Measurements from ENCODE around the gene TRIM41. TPM values are rescaled to one million over a fixed set of nuclear protein-coding genes. Genes with fewer than 3 reads are reported as not detected.
A peak's percentile ranks its signal among the peaks of the same experiment; 100 is the strongest.

The TRIM41 gene
- total RNA-seq (2014; rRNA removed) (18.7 and 26.8 TPM in 2 replicates), Bru-seq, nascent RNA (percentile 80 among the genes with signal in this experiment), BruChase-seq, experiment 1, labeled RNA remaining after a 6-hour chase (percentile 87 among the genes with signal in this experiment), BruChase-seq, experiment 2, labeled RNA remaining after a 2-hour chase (percentile 86 among the genes with signal in this experiment)
- long read RNA-seq, partial matches to known transcripts = 14 of 18 reads
- long read RNA-seq, other reads (novel, unspliced or antisense) = 2 of 18 reads

- H3K27me3 ChIP-seq (ENCODE audit: low read length) = no peaks in the 10 kb centered on the region
- peak; percentile 70 for ATAC-seq
- H3F3A ChIP-seq (ENCODE audit: low read length, unreplicated experiment) = peaks cover 11% of the 10 kb centered on the region
- ChIA-PET CTCF (interaction anchor here (0.6 to 1.0 kb wide), 2 partner anchors 32 to 52 kb away, joined by 3 to 4 read pairs; no protein-coding TSS in a partner anchor), POLR2A (ENCODE audit: unreplicated experiment) (interaction anchor here (0.6 to 1.0 kb wide), 4 partner anchors 12 to 42 kb away, joined by 3 to 14 read pairs (median 4); no protein-coding TSS in a partner anchor)
- TF ChIP-seq, protein P1, sequence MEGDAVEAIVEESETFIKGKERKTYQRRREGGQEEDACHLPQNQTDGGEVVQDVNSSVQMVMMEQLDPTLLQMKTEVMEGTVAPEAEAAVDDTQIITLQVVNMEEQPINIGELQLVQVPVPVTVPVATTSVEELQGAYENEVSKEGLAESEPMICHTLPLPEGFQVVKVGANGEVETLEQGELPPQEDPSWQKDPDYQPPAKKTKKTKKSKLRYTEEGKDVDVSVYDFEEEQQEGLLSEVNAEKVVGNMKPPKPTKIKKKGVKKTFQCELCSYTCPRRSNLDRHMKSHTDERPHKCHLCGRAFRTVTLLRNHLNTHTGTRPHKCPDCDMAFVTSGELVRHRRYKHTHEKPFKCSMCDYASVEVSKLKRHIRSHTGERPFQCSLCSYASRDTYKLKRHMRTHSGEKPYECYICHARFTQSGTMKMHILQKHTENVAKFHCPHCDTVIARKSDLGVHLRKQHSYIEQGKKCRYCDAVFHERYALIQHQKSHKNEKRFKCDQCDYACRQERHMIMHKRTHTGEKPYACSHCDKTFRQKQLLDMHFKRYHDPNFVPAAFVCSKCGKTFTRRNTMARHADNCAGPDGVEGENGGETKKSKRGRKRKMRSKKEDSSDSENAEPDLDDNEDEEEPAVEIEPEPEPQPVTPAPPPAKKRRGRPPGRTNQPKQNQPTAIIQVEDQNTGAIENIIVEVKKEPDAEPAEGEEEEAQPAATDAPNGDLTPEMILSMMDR (conservative IDR thresholded peaks at IDR 0.05; ENCODE audit: low read depth, low read length) = no peak
- H3K4me3 ChIP-seq (ENCODE audit: low read length) = peak within 1 kb of the TSS; percentile 80
- H4K20me1 ChIP-seq (ENCODE audit: low read length) = no peaks in the 10 kb centered on the region
- peaks cover 38% of the 10 kb centered on the region for H3K79me2 ChIP-seq (ENCODE audit: low read length)
- H2AFZ ChIP-seq (ENCODE audit: low read length) = peak within 1 kb of the TSS; percentile 77
- H3K27ac ChIP-seq (ENCODE audit: low read length) = peak within 1 kb of the TSS; percentile 80
- no peaks in the 10 kb centered on the region for H3K36me3 ChIP-seq (ENCODE audit: low read depth, low read length)
- peak; percentile 97 for DNase-seq
- H3K4me1 ChIP-seq (ENCODE audit: insufficient read depth, low read length) = peaks cover 29% of the 10 kb centered on the region
- BruUV-seq (replicated peaks) = no TSS peak
- H3K9me2 ChIP-seq (replicated peaks; ENCODE audit: low read length) = no peaks in the 10 kb centered on the region
- H3K9me3 ChIP-seq (ENCODE audit: low read length) = no peaks in the 10 kb centered on the region
- peak within 1 kb of the TSS; percentile 95 for H3K9ac ChIP-seq (ENCODE audit: low read length)
- intact Hi-C loops (cut with micrococcal nuclease) = loop anchor here (1.0 to 2.0 kb wide), 4 partner anchors 16 to 39 kb away; partner anchors contain the start of gene RACK1
- H3K4me2 ChIP-seq (ENCODE audit: low read length) = peak within 1 kb of the TSS; percentile 97
Observed at GRCh38 chr5:181223058-181223728, at the start of gene TRIM41. Gene TRIM41, plus strand, starts transcription at chr5:181223281. Its CDS starts 719 bp downstream, at chr5:181224000.

GRCh38 chr5:181173420-181174342, 49.4 kb upstream of the TRIM41 start:
- TSS peak; percentile 100 for BruUV-seq (replicated peaks)
- peak overlapping the region; percentile 85 for H3K4me2 ChIP-seq (ENCODE audit: low read length)
- POLR2A ChIA-PET (ENCODE audit: unreplicated experiment) = no interaction called here
- H3F3A ChIP-seq (ENCODE audit: low read length, unreplicated experiment) = no peaks in the 10 kb centered on the region
- H3K4me3 ChIP-seq (ENCODE audit: low read length) = peak overlapping the region; percentile 67
- H3K27ac ChIP-seq (ENCODE audit: low read length) = peak overlapping the region; percentile 50
- DNase-seq = peak; percentile 80
- peak overlapping the region; percentile 91 for H2AFZ ChIP-seq (ENCODE audit: low read length)
- H3K9me3 ChIP-seq (ENCODE audit: low read length) = no peaks in the 10 kb centered on the region
- ATAC-seq = peak; percentile 61
- TF ChIP-seq EZH2phosphoT487 (IDR thresholded peaks at IDR 0.05; ENCODE audit: borderline replicate concordance, low read length) = no peak
- TF ChIP-seq, protein P1 (conservative IDR thresholded peaks at IDR 0.05; ENCODE audit: low read depth, low read length) = 0 out of 2 replicates have a peak, but pooled peaks have one; percentile 31
- no peak for TF ChIP-seq EZH2 (IDR thresholded peaks at IDR 0.05; ENCODE audit: low read length, unreplicated experiment)
- intact Hi-C loops (cut with micrococcal nuclease) = loop anchor here (5.0 kb wide), 3 partner anchors 121 to 391 kb away; no protein-coding TSS in a partner anchor
- no peaks in the 10 kb centered on the region for H3K27me3 ChIP-seq (ENCODE audit: low read length)
- H3K79me2 ChIP-seq (ENCODE audit: low read length) = no peaks in the 10 kb centered on the region
- peak overlapping the region; percentile 42 for H3K9ac ChIP-seq (ENCODE audit: low read length)
- CTCF ChIA-PET = interaction anchor here (0.8 to 1.2 kb wide), 4 partner anchors 11 to 321 kb away, joined by 3 to 5 read pairs (median 3); no protein-coding TSS in a partner anchor
- peaks cover 4% of the 10 kb centered on the region; the same call in 1 of the 2 replicates for H3K4me1 ChIP-seq (ENCODE audit: insufficient read depth, low read length)
- H4K20me1 ChIP-seq (ENCODE audit: low read length) = no peaks in the 10 kb centered on the region
- no peaks in the 10 kb centered on the region for H3K36me3 ChIP-seq (ENCODE audit: low read depth, low read length)
- H3K9me2 ChIP-seq (replicated peaks; ENCODE audit: low read length) = no peaks in the 10 kb centered on the region

Measured in PC-3 (cell line).